DND-41 (cell line): ENCODE results near the gene BICDL2.

Experiments used
- ATAC-seq: fragments of 200-7000 bp; cut with Tn5 transposase; 3 replicates; pipeline ENCODE4 v1.9.1; 2021; ENCODE audit warnings: low read depth; ENCODE audit not compliant: insufficient read depth
- DNase-seq: peaks from one replicate; pipeline ENCODE4 v3.0.0-alpha.2; 2020
- H2AFZ ChIP-seq: 2 replicates; pipeline ENCODE4 v1.6.0; 2012; ENCODE audit warnings: low read depth, low read length
- H3K27ac ChIP-seq: 2 replicates; pipeline ENCODE4 v1.5.1; 2012; ENCODE audit warnings: low read length, inconsistent platforms
- H3K27me3 ChIP-seq: fragments of 200-600 bp; sonication (generic); 2 replicates; pipeline ENCODE4 v1.6.0; 2012; ENCODE audit warnings: low read length, mild to moderate bottlenecking, inconsistent platforms; ENCODE audit not compliant: insufficient read depth, poor library complexity
- H3K36me3 ChIP-seq: 2 replicates; pipeline ENCODE4 v1.5.1; 2012; ENCODE audit warnings: low read length, inconsistent platforms; ENCODE audit not compliant: insufficient read depth
- H3K4me1 ChIP-seq: 2 replicates; pipeline ENCODE4 v1.5.1; 2012; ENCODE audit warnings: mild to moderate bottlenecking, low read length; ENCODE audit not compliant: insufficient read depth
- H3K4me2 ChIP-seq: 2 replicates; pipeline ENCODE4 v1.6.0; 2012; ENCODE audit warnings: mild to moderate bottlenecking, moderate library complexity, low read length, inconsistent platforms; ENCODE audit not compliant: insufficient read depth
- H3K4me3 ChIP-seq, 2 experiments: fragments of 200-600 bp in 1 of 2; shearing (Covaris generic) in 1 of 2; 2 replicates each; pipeline ENCODE4 v1.5.1; 2012 to 2016; ENCODE audit warnings: inconsistent platforms in 2 of 2, low read length in 2 of 2, mild to moderate bottlenecking in 2 of 2, low read depth in 1 of 2, moderate library complexity in 1 of 2
- H3K79me2 ChIP-seq: 2 replicates; pipeline ENCODE4 v1.6.0; 2012; ENCODE audit warnings: low read length, inconsistent platforms; ENCODE audit not compliant: insufficient read depth
- H3K9ac ChIP-seq: 2 replicates; pipeline ENCODE4 v1.6.0; 2012; ENCODE audit warnings: low read depth, mild to moderate bottlenecking, inconsistent platforms, low read length, moderate library complexity
- H3K9me3 ChIP-seq: 2 replicates; pipeline ENCODE4 v1.5.1; 2012; ENCODE audit warnings: low read length, moderate library complexity, mild to moderate bottlenecking, inconsistent platforms; ENCODE audit not compliant: insufficient read depth, severe bottlenecking
- H4K20me1 ChIP-seq: 2 replicates; pipeline ENCODE4 v1.6.0; 2012; ENCODE audit warnings: low read length; ENCODE audit not compliant: insufficient read depth
- CTCF ChIP-seq: IDR thresholded peaks from 2 replicates; pipeline ENCODE4 v1.5.1; 2012; ENCODE audit warnings: borderline replicate concordance, low read length, moderate library complexity, mild to moderate bottlenecking; ENCODE audit not compliant: poor library complexity, severe bottlenecking; ENCODE audit errors: extremely low read depth
- EZH2 ChIP-seq: IDR thresholded peaks from 3 replicates; pipeline ENCODE4 v1.6.1; 2012; ENCODE audit warnings: borderline replicate concordance, low read depth, mild to moderate bottlenecking, moderate library complexity, low read length, inconsistent platforms; ENCODE audit not compliant: severe bottlenecking

Gene BICDL2

GRCh38 chr16:3014971-3015370 lies 21.8 kb downstream of the BICDL2 start:
- Histone ChIP-seq H3K27me3 (no peaks in the 10 kb centered on the region), H3K4me3 (no peak overlapping the region), H3K79me2 (no peaks in the 10 kb centered on the region), H2AFZ (no peak overlapping the region), H3K9me3 (no peaks in the 10 kb centered on the region), H3K36me3 (no peaks in the 10 kb centered on the region), H3K9ac (no peak overlapping the region), H3K4me1 (peaks cover 6% of the 10 kb centered on the region), H3K4me2 (no peak overlapping the region), H3K27ac (no peak overlapping the region), H4K20me1 (no peaks in the 10 kb centered on the region; the same call in 1 of the 2 replicates)
- TF ChIP-seq EZH2 (no peak), CTCF (no peak)
- ATAC-seq, result no peak
- no peak for DNase-seq

- Histone ChIP-seq H3K9ac (no peak overlapping the region), H3K27me3 (no peaks in the 10 kb centered on the region), H3K79me2 (no peaks in the 10 kb centered on the region), H2AFZ (no peak overlapping the region), H3K4me3 (no peak overlapping the region), H3K9me3 (no peaks in the 10 kb centered on the region), H3K27ac (no peak overlapping the region), H3K4me2 (no peak overlapping the region), H3K36me3 (no peaks in the 10 kb centered on the region), H3K4me1 (peaks cover 2% of the 10 kb centered on the region; the same call in 1 of the 2 replicates), H4K20me1 (no peaks in the 10 kb centered on the region; the same call in 1 of the 2 replicates)
- DNase-seq (no peak), ATAC-seq (no peak)
- TF ChIP-seq EZH2 (no peak), CTCF (no peak)
Observed at GRCh38 chr16:3013998-3014690, 22.6 kb downstream of the BICDL2 start.

GRCh38 chr16:3013491-3013951 lies 23.2 kb downstream of the BICDL2 start:
- Histone ChIP-seq H3K36me3 (no peaks in the 10 kb centered on the region), H3K27ac (no peak overlapping the region), H3K27me3 (no peaks in the 10 kb centered on the region), H2AFZ (no peak overlapping the region), H3K4me2 (no peak overlapping the region), H4K20me1 (no peaks in the 10 kb centered on the region; the same call in 1 of the 2 replicates), H3K9ac (no peak overlapping the region), H3K4me3 (no peak overlapping the region), H3K9me3 (no peaks in the 10 kb centered on the region), H3K4me1 (peaks cover 8% of the 10 kb centered on the region), H3K79me2 (no peaks in the 10 kb centered on the region)
- ATAC-seq (no peak; the same call in 2 of the 3 replicates), DNase-seq (no peak)
- TF ChIP-seq CTCF (no peak), EZH2 (no peak)
